GM12801 (cell line): ENCODE data around the gene ABT1.

Source experiments
- CTCF ChIP-seq: IDR thresholded peaks from one replicate; pipeline ENCODE4 v1.5.1; 2011; ENCODE audit warnings: control low read depth; ENCODE audit not compliant: insufficient read length; ENCODE audit errors: extremely low read depth

ABT1 gene

GRCh38 chr6:26554697-26555504, 41.9 kb upstream of the ABT1 start:
- no peak for TF ChIP-seq CTCF

- no peak for TF ChIP-seq CTCF
Observed at GRCh38 chr6:26555505-26556262, 41.1 kb upstream of the ABT1 start.

- no peak for TF ChIP-seq CTCF
Observed at GRCh38 chr6:26556263-26557070, 40.3 kb upstream of the ABT1 start.

- no peak for TF ChIP-seq CTCF
Observed at GRCh38 chr6:26561533-26562466, 35.0 kb upstream of the ABT1 start.

GRCh38 chr6:26563488-26563887, 33.3 kb upstream of the ABT1 start:
- no peak for TF ChIP-seq CTCF

GRCh38 chr6:26568601-26569432, 27.9 kb upstream of the ABT1 start:
- no peak for TF ChIP-seq CTCF
